Activated CD8-positive, alpha-beta memory T cell treated with anti-CD3 and anti-CD28 coated beads, Interleukin-2, amount 50 U/mL, for 4 hours (primary cell): Measurements from ENCODE around the gene COMMD9.
"Not testable (repeated sequence)": the region's sequence is repeated elsewhere in the genome, so short reads cannot be mapped to it uniquely, and the experiment has no call there.

Experiments
- DNase-seq: peaks from one replicate; pipeline ENCODE4 v3.0.0-alpha.2; 2020

COMMD9 gene

GRCh38 chr11:36289226-36289852 lies at the start of gene COMMD9:
COMMD9 (minus strand) TSS chr11:36289424; CDS start chr11:36289412, 12 bp downstream.
- peak; percentile 93 for DNase-seq

- DNase-seq, result no peak
These were observed 44.7 kb upstream of the COMMD9 start for GRCh38 chr11:36333897-36334296.

GRCh38 chr11:36333468-36333867 lies 44.2 kb upstream of the COMMD9 start:
- DNase-seq, result no peak

- no peak for DNase-seq
These were observed 41.2 kb upstream of the COMMD9 start for GRCh38 chr11:36330411-36330810.

GRCh38 chr11:36328966-36329673 lies 39.9 kb upstream of the COMMD9 start:
- no peak for DNase-seq

GRCh38 chr11:36326524-36327419 lies 37.5 kb upstream of the COMMD9 start:
- DNase-seq, result no peak

- not testable (repeated sequence) for DNase-seq
These were observed 36.2 kb upstream of the COMMD9 start for GRCh38 chr11:36325403-36325802.

GRCh38 chr11:36324956-36325355 lies 35.7 kb upstream of the COMMD9 start:
- DNase-seq, result not testable (repeated sequence)

- DNase-seq, result no peak
These were observed 28.8 kb upstream of the COMMD9 start for GRCh38 chr11:36317992-36318391.

GRCh38 chr11:36316049-36316448 lies 26.8 kb upstream of the COMMD9 start:
- DNase-seq, result no peak

- no peak for DNase-seq
These were observed 25.2 kb upstream of the COMMD9 start for GRCh38 chr11:36314434-36314767.

- no peak for DNase-seq
These were observed 24.7 kb upstream of the COMMD9 start for GRCh38 chr11:36313750-36314433.

- DNase-seq, result no peak
These were observed 23.6 kb upstream of the COMMD9 start for GRCh38 chr11:36312611-36313472.

GRCh38 chr11:36311926-36312595 lies 22.8 kb upstream of the COMMD9 start:
- no peak for DNase-seq

- DNase-seq, result no peak
These were observed 20.6 kb upstream of the COMMD9 start for GRCh38 chr11:36309779-36310178.

GRCh38 chr11:36308577-36308976 lies 19.4 kb upstream of the COMMD9 start:
- no peak for DNase-seq

- no peak for DNase-seq
These were observed 17.7 kb upstream of the COMMD9 start for GRCh38 chr11:36306888-36307287.

GRCh38 chr11:36305047-36305446 lies 15.8 kb upstream of the COMMD9 start:
- no peak for DNase-seq

- no peak for DNase-seq
These were observed 15.1 kb upstream of the COMMD9 start for GRCh38 chr11:36304351-36304750.

- DNase-seq, result no peak
These were observed 11.4 kb upstream of the COMMD9 start for GRCh38 chr11:36300650-36301049.

- DNase-seq, result no peak
These were observed 7.8 kb upstream of the COMMD9 start for GRCh38 chr11:36296884-36297543.
